Activated CD8-positive, alpha-beta memory T cell treated with anti-CD3 and anti-CD28 coated beads for 1 hour (primary cell): Measurements from ENCODE around the gene SMAD2.
"Not testable (repeated sequence)": the region's sequence is repeated elsewhere in the genome, so short reads cannot be mapped to it uniquely, and the experiment has no call there.

ENCODE experiments used
- DNase-seq, 2 donors: peaks; one replicate each; pipeline ENCODE4 v3.0.0-alpha.2; 2020; ENCODE audit warnings: low read depth in 1 of 2; ENCODE audit errors: extremely low read depth in 1 of 2

Gene SMAD2

GRCh38 chr18:47797126-47797525 is 133.3 kb downstream of the SMAD2 start:
- DNase-seq: no peak

- no peak for DNase-seq
These were observed 135.0 kb downstream of the SMAD2 start for GRCh38 chr18:47795434-47795814.

- DNase-seq: no peak
These were observed 135.6 kb downstream of the SMAD2 start for GRCh38 chr18:47794725-47795433.

- no peak for DNase-seq
These were observed 136.8 kb downstream of the SMAD2 start for GRCh38 chr18:47793609-47794008.

GRCh38 chr18:47791461-47791985 is 138.9 kb downstream of the SMAD2 start:
- no peak for DNase-seq

GRCh38 chr18:47790036-47790435 is 140.4 kb downstream of the SMAD2 start:
- DNase-seq: no peak

GRCh38 chr18:47788621-47789020 is 141.8 kb downstream of the SMAD2 start:
- DNase-seq: no peak

GRCh38 chr18:47781561-47781960 is 148.9 kb downstream of the SMAD2 start:
- no peak for DNase-seq

GRCh38 chr18:47780011-47780725 is 150.3 kb downstream of the SMAD2 start:
- no peak for DNase-seq

- no peak for DNase-seq
These were observed 151.1 kb downstream of the SMAD2 start for GRCh38 chr18:47779381-47779780.

GRCh38 chr18:47777626-47778025 is 152.8 kb downstream of the SMAD2 start:
- DNase-seq: no peak

- DNase-seq: no peak
These were observed 154.5 kb downstream of the SMAD2 start for GRCh38 chr18:47775961-47776360.

GRCh38 chr18:47773931-47774330 is 156.5 kb downstream of the SMAD2 start:
- no peak for DNase-seq

GRCh38 chr18:47772374-47773248 is 157.8 kb downstream of the SMAD2 start:
- peak in 1 of 2 donors; percentile 39 for DNase-seq

GRCh38 chr18:47771922-47772321 is 158.5 kb downstream of the SMAD2 start:
- no peak for DNase-seq

GRCh38 chr18:47767699-47768098 is 162.8 kb downstream of the SMAD2 start:
- DNase-seq: no peak

- DNase-seq: not testable (repeated sequence)
These were observed 163.3 kb downstream of the SMAD2 start for GRCh38 chr18:47767198-47767597.
